Activated CD4-positive, alpha-beta T cell treated with anti-CD3 and anti-CD28 coated beads, Interleukin-2, amount 50 U/mL, for 16 hours (primary cell): ENCODE measurements around the gene WDFY1.
A peak's percentile ranks its signal among the peaks of the same experiment; 100 is the strongest.
"Not testable (repeated sequence)": the region's sequence is repeated elsewhere in the genome, so short reads cannot be mapped to it uniquely, and the experiment has no call there.

Experiments
- DNase-seq: peaks from one replicate; pipeline ENCODE4 v3.0.0-alpha.2; 2020

The WDFY1 gene

DNA sequence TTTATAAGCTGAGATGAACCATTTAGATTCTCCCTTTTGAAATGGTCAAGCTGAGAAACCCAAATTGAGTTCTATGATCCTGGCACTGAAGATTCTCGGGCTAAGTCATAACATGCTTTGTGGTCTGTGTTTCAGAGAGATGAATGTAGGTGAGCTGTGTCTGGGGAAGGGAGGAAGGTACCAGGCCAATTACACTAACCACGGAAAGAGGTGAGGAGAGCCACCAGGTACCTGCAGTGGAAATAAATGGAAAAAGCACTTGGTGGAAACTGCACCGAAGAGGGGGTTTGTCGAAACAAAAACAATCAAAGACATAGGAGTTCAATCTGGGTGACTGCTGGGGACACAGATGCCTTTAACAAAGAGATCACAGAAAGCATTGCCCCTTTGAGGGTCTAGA, 11.2 kb upstream of the WDFY1 start:
- peak; percentile 50 for DNase-seq

DNA sequence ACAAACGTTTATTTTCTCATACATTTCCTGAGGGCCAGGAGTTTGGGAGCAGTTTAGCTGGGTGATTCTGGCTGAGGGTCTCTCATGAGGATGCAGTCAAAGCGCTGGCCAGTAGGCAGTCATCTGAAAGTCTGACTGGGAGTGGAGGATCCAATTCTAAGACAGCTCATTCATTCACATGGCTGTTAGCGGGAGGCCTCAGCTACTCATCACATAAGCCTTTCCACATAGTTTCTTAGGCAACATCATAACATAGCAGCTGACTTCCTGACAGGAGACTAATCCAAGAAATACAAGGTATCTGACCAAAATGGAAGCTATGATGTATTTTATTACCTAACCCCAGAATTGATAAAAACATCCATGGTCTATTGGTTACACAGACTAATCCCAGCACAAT, 9.3 kb upstream of the WDFY1 start:
- DNase-seq: no peak

DNA sequence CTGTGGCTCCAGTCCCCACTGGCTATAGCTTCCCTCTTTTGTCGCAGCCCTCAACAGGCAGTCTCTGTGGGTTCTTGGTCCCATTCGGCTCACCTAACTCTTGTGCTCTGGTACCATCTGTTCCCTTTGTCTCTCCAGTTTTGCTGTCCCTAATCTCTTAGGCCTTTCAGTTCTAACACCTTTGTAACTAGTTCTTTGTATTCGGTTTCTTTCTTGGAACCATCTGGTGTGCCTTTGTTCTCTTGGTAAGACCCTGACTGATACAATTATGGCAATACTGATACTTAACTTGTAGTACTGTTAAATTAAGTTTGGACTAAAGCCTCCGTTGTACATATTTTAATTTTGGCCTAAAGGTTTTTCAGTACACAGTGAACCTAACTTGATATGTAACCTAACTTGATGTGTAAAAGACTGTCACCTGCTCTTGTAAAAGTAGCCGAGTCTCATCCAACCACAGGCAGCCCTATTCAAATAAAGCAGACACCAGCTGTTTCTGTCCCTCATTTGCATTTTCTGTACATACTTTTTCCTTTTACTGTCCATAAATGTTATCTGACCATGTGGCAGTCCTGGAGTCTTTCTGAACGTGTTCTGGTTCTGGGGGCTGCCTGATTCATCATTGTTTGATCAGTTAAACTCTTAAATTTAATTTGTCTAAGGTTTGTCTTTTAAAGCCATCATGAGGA, 7.3 kb upstream of the WDFY1 start:
- no peak for DNase-seq

DNA sequence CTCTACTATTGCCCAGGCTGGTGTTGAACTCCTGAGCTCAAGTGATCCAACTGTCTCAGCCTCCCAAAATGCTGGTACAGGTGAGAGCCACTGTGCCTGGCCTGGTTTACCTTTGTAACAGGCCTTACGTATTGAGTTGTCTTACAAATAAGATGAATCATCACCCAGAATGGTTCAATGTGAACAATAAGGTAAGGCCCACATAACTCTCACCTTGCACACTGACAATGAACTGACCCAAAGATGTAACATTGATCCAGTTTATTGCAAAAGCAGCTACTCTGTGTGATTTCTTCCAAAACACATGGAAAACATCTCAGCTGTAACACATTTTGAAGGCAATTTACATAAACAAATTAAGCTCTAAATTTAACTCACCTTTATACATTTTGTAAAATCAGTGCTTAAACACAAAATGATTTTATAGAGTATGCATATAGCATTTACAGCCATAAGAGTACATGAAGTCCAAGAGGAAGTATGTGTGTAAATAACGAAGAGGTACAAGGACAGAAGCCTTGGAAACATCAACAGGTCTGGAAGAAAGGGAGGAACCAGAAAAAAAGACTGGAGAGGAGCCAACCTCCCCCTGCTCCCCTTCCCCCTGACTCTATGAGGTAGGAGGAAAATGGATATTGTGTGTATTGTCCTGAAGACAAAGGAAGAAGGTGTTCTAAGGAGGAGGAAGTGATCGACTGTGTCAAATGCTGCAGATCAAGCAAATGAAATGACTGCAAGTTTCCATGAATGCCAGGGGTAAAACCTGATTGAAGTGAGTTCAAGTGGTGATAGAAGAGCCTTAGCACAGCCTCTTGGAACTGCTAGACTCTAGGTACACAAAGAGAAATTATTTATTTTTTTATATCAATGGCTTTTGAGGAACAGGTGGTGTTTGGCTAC, 5.6 kb upstream of the WDFY1 start:
- DNase-seq: no peak

DNA sequence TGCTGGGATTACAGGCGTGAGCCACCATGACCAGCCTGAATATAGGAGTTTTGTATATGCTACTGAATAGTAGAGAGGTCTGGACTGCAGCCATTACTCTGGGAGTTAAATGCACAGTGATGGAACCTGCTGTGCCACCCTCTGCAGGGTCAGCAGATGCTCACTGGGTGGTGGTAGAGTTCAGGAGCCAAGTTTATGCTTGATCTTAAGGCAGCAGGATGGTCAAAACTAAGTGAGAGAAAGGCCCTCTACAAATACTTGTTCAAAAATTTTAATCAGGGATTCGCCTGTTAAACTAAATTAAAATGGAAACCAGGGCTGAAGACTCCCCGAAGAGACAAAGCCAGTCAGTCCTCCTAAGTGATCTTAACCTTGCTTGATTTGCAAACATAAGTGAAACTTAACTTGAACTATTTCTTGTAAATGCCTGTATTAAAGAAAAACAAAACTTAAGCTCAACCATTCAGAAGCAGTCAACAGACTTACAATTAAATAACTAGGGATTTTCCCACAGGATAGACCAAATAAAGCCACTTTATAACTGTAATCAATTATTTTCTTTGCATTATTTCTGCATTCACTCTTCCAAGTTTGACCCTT, 4.2 kb upstream of the WDFY1 start:
- no peak for DNase-seq

DNA sequence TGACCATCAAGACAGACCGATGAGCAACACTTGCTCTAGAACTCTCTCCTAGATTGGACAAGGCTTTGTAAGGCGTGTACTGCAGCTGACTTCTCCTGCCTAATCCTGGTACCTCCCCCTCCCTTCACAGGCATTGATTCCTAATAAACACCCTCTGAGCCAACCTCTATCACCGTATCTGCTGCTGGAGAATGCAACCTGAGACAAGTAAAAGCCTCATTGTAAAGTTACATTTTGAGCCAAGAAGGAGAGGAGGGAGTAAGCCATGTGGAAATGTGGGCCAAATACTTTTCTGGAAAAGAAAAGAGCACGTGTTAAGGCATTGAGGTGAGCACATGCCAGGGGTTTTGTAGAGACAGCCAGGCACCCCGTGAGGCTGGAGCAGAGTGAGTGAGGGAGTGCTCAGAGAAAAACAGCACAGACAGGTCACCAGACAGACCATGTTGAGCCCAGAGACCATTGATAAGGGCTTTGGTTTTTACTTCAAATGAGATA, 2.6 kb upstream of the WDFY1 start:
- DNase-seq: no peak

DNA sequence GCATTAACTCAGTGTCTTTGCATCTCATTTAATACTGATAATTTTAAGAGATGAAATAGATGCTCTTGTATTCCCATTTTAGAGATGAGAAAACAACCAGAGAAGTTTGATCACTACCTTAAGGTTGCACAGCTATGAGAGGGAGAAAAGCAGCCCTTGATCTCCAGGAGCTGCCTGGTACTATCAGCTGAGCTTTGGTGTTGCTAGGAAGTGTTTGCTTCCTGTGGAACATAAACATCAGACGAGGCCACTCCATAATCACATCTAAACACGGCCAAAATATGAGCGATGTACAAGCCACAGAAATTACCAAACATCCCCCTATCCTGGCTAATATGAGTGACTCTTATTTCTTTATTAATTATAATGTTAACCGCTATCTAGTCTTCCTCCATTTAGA, 620 bp upstream of the WDFY1 start:
- no peak for DNase-seq

DNA sequence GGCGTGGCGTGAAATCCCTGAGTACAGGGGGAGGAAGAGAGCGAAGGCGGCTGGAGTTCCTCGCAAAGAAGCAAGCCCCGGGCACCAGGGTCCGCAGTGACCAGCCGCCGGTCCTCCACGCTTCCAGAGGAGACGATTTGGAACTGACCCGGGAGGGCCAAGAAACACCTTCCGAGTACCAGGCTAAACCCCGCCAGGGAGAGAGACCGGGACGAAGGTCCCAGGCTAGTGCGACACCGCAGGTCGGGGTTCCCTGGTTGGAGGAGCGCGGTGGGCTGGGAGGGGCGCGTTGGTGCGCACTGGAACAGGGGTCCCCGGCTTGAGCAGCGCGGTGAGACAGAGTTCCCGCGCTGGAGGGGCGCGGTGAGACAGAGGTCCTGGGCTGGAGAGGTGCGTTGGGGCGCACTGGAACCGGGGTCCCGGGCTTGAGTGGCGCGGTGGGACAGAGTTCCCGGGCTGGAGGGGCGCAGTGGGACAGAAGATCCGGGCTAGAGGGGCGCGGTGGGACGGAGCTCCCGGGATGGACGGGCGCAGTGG, 901 bp downstream of the WDFY1 start:
- DNase-seq: peak; percentile 43

DNA sequence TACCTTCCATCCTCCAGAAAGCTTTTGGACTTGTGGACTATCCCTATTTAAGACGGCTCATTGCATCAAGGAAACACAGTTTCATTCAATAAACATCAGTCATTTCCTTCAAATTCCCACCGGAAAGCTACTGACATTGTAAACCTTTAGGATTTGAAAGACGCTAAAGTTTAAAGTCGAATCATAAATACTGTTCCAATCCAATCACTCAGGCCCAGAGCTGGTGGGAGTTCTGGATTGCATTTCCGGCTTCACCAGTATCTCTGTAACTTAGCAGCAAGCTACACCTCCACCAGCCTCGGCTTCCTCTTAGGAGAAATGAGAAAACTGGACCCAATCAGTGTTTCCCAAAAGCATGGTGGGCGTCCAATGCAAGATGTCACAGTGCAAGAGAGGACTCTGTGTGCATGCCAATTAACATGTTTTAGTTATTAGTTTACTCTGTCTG, 1.6 kb downstream of the WDFY1 start:
- no peak for DNase-seq

DNA sequence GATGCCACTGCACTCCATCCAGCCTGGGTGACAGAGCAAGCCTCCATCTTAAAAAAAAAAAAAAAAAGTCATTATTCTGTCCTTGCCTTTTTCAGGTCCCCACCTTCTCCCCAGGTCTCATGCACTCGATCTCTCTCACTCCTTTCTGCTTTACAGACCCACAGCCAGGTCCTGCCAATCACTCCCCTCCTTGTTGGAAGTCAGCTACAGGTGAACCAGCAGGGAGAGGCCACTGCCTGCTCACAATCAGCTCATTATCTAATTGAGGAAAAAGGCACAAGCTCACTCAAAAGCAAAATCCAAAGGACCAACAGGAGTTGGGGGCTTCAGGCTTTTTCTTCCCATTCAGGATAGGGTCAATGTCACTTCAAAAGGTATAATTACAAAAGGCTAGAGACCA, 2.0 kb downstream of the WDFY1 start:
- no peak for DNase-seq

DNA sequence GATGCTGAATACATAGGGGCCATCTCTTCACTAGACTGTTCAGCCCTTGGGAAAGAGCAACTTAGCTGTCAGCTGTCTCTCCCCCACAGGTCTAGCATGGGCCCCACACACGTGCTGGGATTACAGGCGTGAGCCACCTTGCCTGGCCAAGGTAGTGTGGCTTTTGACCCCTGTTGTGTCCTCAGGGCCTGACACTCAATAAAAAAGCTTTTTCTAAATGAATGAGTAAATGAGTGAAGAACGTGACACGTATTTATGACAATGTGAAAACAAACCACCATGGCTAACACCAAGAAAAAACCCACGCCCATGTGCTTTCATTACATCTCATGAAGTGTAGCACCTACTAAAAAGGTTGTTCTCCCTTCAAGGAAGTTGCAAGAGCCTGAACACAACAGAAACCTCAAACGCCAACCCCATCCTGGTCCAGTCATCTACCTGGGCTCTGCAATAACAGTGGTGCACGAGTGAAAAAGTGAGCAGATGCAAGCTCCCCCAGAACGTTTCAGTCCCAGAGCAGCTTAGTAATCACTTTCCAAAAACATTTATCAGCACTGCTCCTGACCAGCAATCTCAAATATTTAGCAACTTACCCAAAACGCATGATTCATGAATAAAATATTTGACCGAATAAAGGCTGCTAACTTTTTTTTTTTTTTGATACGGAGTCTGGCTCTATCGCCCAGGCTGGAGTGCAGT, 3.4 kb downstream of the WDFY1 start:
- peak; percentile 96 for DNase-seq

DNA sequence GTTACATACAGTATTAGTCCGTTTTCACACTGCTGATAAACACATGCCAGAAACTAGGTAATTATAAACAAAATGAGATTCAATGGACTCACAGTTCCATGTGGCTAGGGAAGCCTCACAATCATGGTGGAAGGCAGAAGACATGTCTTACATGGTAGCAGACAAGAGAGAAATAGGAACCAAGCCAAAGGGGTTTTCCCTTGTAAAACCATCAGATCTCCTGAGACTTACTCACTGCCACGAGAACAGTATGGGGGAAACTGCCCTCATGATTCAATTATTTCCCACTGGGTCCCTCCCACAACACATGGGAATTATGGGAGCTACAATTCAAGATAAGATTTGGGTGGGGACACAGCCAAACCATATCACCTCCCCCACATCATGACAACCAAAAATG, 5.7 kb downstream of the WDFY1 start:
- not testable (repeated sequence) for DNase-seq

DNA sequence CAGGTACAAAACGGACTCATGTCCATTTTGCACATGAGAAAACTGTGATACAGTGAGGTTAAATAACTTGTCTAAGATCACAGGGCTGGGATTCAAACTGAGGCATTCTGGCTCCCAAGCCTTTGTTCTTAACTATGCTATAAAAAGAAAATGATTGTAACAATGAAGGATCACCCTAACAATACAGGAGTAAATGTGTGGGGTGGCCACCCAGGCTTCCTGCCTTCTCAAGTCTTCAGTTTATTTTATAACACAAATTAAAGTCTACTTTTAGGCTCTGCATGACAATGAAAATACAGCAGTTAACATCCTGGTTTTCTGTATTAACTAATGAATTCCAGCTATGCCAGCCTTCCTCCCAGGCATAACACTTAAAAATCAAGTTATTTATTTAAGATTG, 7.6 kb downstream of the WDFY1 start:
- no peak for DNase-seq

DNA sequence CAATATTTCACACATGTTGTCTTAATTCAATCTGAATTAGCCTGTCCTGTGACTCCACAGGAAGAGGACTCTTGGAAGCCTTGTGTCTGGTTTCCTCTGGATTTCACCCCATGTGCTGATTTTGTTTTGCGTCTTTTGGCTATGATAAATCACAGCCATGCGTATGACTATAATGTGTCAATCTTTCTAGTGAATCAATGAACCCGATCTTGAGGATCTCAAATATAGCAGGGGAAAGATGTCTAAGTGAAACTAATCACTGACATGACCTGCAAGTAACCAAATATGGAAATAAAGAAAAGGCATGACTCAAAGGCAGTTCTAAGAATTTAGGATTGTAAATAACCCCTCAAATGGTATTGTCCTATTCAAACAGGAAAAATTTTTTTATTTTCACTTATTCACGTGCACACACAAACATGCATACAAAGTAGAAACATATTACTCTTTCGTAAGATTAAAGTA, 8.2 kb downstream of the WDFY1 start:
- peak; percentile 77 for DNase-seq

DNA sequence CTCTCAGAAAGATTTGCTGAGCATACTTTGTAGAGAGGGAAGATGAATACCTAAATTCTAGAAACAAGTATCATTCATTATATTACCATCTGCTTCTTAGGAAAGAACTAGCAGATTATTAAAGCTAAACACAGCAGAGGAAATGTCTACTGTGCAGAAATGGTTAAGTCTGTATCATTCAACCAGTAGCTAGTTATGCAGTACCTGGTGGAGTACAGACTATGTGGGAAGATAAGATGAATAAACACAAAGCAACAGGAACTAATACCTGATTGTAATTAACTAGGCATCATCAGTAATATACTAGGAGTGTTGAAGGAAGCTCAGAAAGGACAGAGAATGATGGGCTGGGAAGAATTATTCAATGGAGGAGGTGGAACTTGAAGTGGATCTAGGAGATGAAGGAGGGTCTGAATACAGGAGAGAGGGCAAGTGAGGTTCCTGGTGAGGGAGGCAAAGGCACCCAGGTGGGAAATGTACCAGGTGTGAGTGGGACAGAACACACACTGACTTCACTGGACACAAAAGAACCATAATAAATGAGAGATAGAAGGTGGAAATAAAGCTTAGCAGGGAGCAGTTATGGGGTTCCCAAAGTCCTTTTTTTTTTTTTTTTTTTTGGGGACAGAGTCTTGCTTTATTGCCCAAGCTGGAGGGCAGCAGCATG, 9.5 kb downstream of the WDFY1 start:
- no peak for DNase-seq

DNA sequence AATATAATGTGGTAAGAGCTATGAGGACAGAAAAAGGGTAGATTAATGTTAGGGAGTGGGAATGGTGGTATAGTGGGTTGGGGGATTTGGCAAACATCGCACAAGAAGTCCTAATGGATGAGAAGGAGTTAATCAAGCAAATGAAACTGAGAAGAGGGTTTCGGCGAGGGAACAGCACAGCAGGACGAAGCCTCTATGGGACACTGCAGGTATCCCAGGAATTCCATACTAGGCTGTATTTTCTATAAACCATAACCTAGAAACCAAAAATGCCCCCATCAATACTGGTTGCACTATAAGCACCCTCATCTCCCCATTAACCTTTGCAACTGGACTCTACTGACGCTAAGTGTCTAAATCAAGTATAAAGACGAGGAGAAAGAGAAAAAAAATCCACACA, 10.3 kb downstream of the WDFY1 start:
- DNase-seq: no peak

DNA sequence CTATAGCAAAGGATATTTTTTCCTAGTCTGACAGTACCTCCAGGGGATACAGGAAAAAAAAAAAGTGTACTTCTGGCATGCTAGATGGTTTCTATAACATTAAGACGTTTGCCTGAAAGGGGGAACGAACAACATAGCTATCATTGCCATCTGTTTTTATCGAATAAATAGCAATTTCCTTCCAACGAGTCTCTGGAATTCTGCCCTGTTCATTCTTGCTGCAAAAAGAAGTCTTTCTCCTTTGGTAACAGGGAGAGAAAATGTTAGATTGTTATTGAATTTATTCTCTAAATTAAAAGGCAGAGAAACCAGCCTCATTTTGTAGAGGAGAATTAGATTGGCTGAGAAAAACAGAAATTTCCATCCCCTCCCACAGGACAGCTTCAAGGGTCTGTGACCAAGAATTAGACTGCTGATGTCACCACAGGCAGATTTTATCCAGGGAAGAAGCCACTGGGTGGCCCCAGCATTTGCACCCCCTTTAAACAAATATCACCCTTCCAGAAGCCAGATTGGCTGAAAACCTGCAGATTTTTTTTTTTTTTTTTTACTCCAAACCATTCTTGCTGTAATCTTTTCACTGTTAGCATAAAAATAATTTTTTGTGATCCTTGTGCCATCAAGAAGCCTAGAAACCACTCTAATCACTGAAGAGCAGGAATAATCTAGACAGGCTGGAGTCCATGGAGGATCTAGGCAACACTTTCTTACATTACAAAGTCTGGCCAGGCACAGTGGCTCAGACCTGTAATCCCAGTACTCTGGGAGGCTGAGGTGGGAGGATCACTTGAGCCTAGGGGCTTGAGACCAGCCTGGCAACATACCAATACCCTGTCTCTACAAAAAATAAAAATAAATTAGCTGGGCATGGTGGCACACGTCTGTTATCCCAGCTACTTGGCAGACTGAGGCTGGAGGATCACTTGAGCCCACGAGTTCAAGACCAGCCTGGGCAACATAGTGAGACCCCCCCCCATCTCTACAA, 12.0 kb downstream of the WDFY1 start:
- DNase-seq: no peak

DNA sequence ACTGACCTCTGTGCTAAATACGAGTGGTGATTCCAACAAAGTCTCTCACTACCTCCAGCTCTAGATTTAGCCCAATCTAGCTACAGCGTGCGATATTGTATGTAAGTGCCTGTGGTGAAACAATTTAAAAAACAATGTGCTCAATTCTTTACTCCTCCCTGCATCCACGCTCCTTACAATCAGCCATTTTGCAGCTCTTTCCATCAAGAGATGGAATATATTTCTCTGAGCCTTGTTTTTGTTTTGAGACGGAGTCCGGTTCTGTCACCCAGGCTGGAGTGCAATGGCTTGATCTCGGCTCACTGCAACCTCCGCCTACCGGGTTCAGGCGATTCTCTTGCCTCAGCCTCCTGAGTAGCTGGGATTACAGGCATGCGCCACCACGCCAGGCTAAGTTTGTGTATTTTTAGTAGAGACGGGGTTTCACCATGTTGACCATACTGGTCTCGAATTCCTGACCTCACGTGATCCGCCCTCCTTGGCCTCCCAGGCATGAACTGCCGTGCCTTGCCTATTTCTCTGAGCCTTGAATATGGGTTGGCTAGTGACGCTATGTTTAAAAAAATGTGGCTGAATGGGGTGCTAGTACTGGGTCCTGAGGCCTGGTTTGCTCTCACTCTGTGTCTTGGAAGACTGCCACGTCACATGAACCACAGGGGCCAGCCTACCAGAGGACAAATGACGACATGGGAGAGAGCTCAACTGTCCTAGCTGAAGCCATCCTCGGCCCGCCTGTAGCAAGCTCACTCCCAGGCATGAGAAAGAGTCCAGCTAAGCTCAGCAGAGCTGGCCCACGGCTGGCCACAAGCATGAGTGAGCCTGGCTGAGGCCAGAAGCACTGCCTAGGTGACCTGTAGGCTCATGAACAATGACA, 14.8 kb downstream of the WDFY1 start:
- no peak for DNase-seq

DNA sequence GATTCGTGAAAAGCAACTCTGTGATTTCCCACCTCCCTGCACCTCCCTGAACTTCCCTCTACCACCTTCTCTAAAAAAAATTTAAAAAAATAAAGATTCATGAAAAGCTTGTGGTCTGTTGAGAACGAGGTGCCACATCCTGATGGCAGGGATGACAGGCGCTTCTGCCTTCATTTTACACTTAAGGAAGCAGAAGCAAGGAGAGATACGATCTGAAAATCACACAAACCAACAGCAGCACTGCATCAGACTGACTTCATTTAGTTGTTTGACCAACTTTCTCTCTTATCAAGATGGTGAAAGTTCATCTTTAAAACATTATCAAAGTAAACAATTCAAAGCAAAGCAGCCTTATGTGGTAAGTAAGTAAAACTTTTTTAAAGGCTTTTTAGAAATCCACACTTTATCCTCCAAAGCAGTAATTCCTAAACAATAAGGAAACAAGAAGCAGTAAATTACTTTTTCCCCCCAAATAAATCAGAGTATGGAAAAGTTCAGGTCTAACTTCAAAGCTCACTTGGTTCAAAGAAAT, 15.5 kb downstream of the WDFY1 start:
- DNase-seq: peak; percentile 63
